H9 (cell line): ENCODE data around the gene LHFPL5. TPM values are rescaled to one million over a fixed set of nuclear protein-coding genes. Genes with fewer than 3 reads are reported as not detected.

Experiments
- DNase-seq: peaks from one replicate; pipeline ENCODE4 v3.0.0-alpha.2; 2017
- H2AFZ ChIP-seq: one replicate; pipeline ENCODE4 v1.6.1; 2013; ENCODE audit warnings: mild to moderate bottlenecking, low read length, control low read depth, moderate library complexity
- H2AK5ac ChIP-seq: 2 replicates; pipeline ENCODE4 v1.6.1; 2013; ENCODE audit warnings: low read length, control low read depth, mixed read lengths; ENCODE audit not compliant: insufficient read length
- H2BK120ac ChIP-seq: one replicate; pipeline ENCODE4 v1.6.1; 2013; ENCODE audit warnings: low read depth, mild to moderate bottlenecking, low read length, control low read depth, inconsistent platforms; ENCODE audit not compliant: poor library complexity, severe bottlenecking
- H2BK12ac ChIP-seq: 2 replicates; pipeline ENCODE4 v1.6.1; 2013; ENCODE audit warnings: low read length, control low read depth, mixed read lengths, low read depth; ENCODE audit not compliant: insufficient read length
- H2BK15ac ChIP-seq: 2 replicates; pipeline ENCODE4 v1.6.1; 2013; ENCODE audit warnings: low read depth, low read length, control low read depth
- H2BK20ac ChIP-seq: one replicate; pipeline ENCODE4 v1.6.1; 2013; ENCODE audit warnings: low read depth, mild to moderate bottlenecking, low read length, control low read depth, inconsistent platforms; ENCODE audit not compliant: poor library complexity, severe bottlenecking
- H2BK5ac ChIP-seq: 2 replicates; pipeline ENCODE4 v1.6.1; 2013; ENCODE audit warnings: low read length, control low read depth, mixed read lengths; ENCODE audit not compliant: insufficient read length
- H3K14ac ChIP-seq: 2 replicates; pipeline ENCODE4 v1.6.1; 2013; ENCODE audit warnings: low read length, control low read depth; ENCODE audit not compliant: insufficient read depth
- H3K18ac ChIP-seq: 2 replicates; pipeline ENCODE4 v1.6.1; 2013; ENCODE audit warnings: low read depth, mild to moderate bottlenecking, mixed read lengths, low read length, control low read depth; ENCODE audit not compliant: insufficient read length
- H3K23ac ChIP-seq: 2 replicates; pipeline ENCODE4 v1.6.1; 2013; ENCODE audit warnings: low read length, control low read depth, mixed read lengths, low read depth; ENCODE audit not compliant: insufficient read length
- H3K23me2 ChIP-seq: 2 replicates; pipeline ENCODE4 v1.6.1; 2013; ENCODE audit warnings: low read depth, mild to moderate bottlenecking, mixed read lengths, low read length, control low read depth; ENCODE audit not compliant: insufficient read length, poor library complexity, severe bottlenecking
- H3K27ac ChIP-seq: 2 replicates; pipeline ENCODE4 v1.5.1; 2013; ENCODE audit warnings: low read length, control low read depth, mixed read lengths, low read depth; ENCODE audit not compliant: insufficient read length
- H3K27me3 ChIP-seq: 2 replicates; pipeline ENCODE4 v1.6.1; 2013; ENCODE audit warnings: low read length, control low read depth, inconsistent platforms; ENCODE audit not compliant: insufficient read depth
- H3K4ac ChIP-seq: 2 replicates; pipeline ENCODE4 v1.6.1; 2013; ENCODE audit warnings: low read depth, mild to moderate bottlenecking, control low read depth, inconsistent platforms, low read length, moderate library complexity
- H3K4me1 ChIP-seq: 2 replicates; pipeline ENCODE4 v1.6.1; 2013; ENCODE audit warnings: low read length, control low read depth, inconsistent platforms; ENCODE audit not compliant: insufficient read depth
- H3K4me2 ChIP-seq: 2 replicates; pipeline ENCODE4 v1.6.1; 2013; ENCODE audit warnings: low read length, control low read depth, mixed read lengths; ENCODE audit not compliant: insufficient read length, insufficient read depth
- H3K56ac ChIP-seq: 2 replicates; pipeline ENCODE4 v1.6.1; 2013; ENCODE audit warnings: low read depth, mild to moderate bottlenecking, mixed read lengths, low read length, control low read depth; ENCODE audit not compliant: insufficient read length
- H3K79me1 ChIP-seq: 2 replicates; pipeline ENCODE4 v1.6.1; 2013; ENCODE audit warnings: low read depth, mild to moderate bottlenecking, moderate library complexity, low read length, control low read depth, inconsistent platforms; ENCODE audit not compliant: insufficient read depth, poor library complexity, severe bottlenecking
- H3K79me2 ChIP-seq: 2 replicates; pipeline ENCODE4 v1.6.1; 2013; ENCODE audit warnings: low read length, control low read depth, inconsistent platforms; ENCODE audit not compliant: insufficient read depth
- H3K9ac ChIP-seq: 2 replicates; pipeline ENCODE4 v1.6.1; 2013; ENCODE audit warnings: low read length, control low read depth, mixed read lengths; ENCODE audit not compliant: insufficient read length; ENCODE audit errors: extremely low read depth
- H3K9me3 ChIP-seq: one replicate; pipeline ENCODE4 v1.6.1; 2013; ENCODE audit warnings: low read depth, low read length, inconsistent platforms; ENCODE audit not compliant: control insufficient read depth
- H3T11ph ChIP-seq: one replicate; pipeline ENCODE4 v1.6.1; 2013; ENCODE audit warnings: mild to moderate bottlenecking, low read length, control low read depth, inconsistent platforms
- H4K20me1 ChIP-seq: one replicate; pipeline ENCODE4 v1.6.1; 2013; ENCODE audit not compliant: control insufficient read depth, insufficient read length, insufficient read depth
- H4K5ac ChIP-seq: 2 replicates; pipeline ENCODE4 v1.6.1; 2013; ENCODE audit warnings: low read depth, mild to moderate bottlenecking, mixed read lengths, low read length, control low read depth; ENCODE audit not compliant: insufficient read length
- H4K8ac ChIP-seq: replicated peaks from 2 replicates; pipeline ENCODE4 v1.6.1; 2013; ENCODE audit warnings: low read length, control low read depth, mixed read lengths, low read depth; ENCODE audit not compliant: insufficient read length
- H4K91ac ChIP-seq: 2 replicates; pipeline ENCODE4 v1.6.1; 2013; ENCODE audit warnings: low read depth, mild to moderate bottlenecking, moderate library complexity, mixed read lengths, low read length, control low read depth; ENCODE audit not compliant: insufficient read length
- H3K27ac Mint-ChIP-seq, 3 experiments: 2 replicates in 2 of 3; 3 replicates in 1 of 3; pipeline ENCODE4 v1.8.0; 2020 to 2021; ENCODE audit warnings: mixed read lengths in 3 of 3, mild to moderate bottlenecking in 1 of 3, moderate library complexity in 1 of 3
- H3K27me3 Mint-ChIP-seq: 2 replicates; pipeline ENCODE4 v1.8.0; 2021; ENCODE audit warnings: low read depth, mild to moderate bottlenecking, moderate library complexity, mixed read lengths
- H3K36me3 Mint-ChIP-seq, 3 experiments: 2 replicates in 2 of 3; 3 replicates in 1 of 3; pipeline ENCODE4 v1.8.0; 2020 to 2021; ENCODE audit warnings: low read depth in 3 of 3, mixed read lengths in 3 of 3; ENCODE audit not compliant: insufficient read depth in 1 of 3
- H3K4me1 Mint-ChIP-seq, 2 experiments: 2 replicates each; pipeline ENCODE4 v1.8.0; 2020; ENCODE audit warnings: mixed read lengths in 2 of 2
- H3K4me3 Mint-ChIP-seq, 2 experiments: 2 replicates in 1 of 2; 3 replicates in 1 of 2; pipeline ENCODE4 v1.8.0; 2020 to 2021; ENCODE audit warnings: mild to moderate bottlenecking in 2 of 2, mixed read lengths in 2 of 2, moderate library complexity in 1 of 2
- H3K9me3 Mint-ChIP-seq, 2 experiments: 2 replicates in 1 of 2; 3 replicates in 1 of 2; pipeline ENCODE4 v1.8.0; 2020; ENCODE audit warnings: mild to moderate bottlenecking in 2 of 2, mixed read lengths in 2 of 2, moderate library complexity in 1 of 2
- CTCF ChIP-seq: fragments of 200-600 bp; sonication (generic); conservative IDR thresholded peaks from 3 replicates; pipeline ENCODE4 v1.8.0; 2021; ENCODE audit warnings: antibody characterized with exemption, mild to moderate bottlenecking
- WGBS: extraction: QIAGEN DNeasy Blood & Tissue Kit; methylation state at CpG from one replicate; pipeline ENCODE4 v1.1.7; 2013; ENCODE audit warnings: missing lambda C conversion rate, low lambda C conversion rate, mixed read lengths; ENCODE audit not compliant: insufficient read length; ENCODE audit errors: extremely low coverage; 5-methylcytosine and 5-hydroxymethylcytosine counted together
- total RNA-seq: library from RNA; stranded (reverse); gene quantifications from 2 replicates; pipeline ENCODE4 v1.2.1, GENCODE V29; 2021

Gene LHFPL5
- total RNA-seq, 1 experiment from 2014 or later = not detected

GRCh38 chr6:35833536-35833935 is 28.4 kb downstream of the LHFPL5 start:
- H2AFZ ChIP-seq = no peak overlapping the region
- H3K9me3 ChIP-seq = no peaks in the 10 kb centered on the region
- H3K9ac ChIP-seq = no peak overlapping the region
- H3K79me2 ChIP-seq = no peaks in the 10 kb centered on the region
- Mint-ChIP-seq H3K4me1 (no peaks in the 10 kb centered on the region), H3K27ac (peak overlapping the region in 1 of 3 experiments; percentile 68; a peak in 1 of 7 replicates), H3K27me3 (no peaks in the 10 kb centered on the region), H3K36me3 (peaks cover 11 to 50% (median 41%) of the 10 kb centered on the region in 3 experiments; a peak in 6 of 7 replicates), H3K9me3 (no peaks in the 10 kb centered on the region; a peak in 2 of 5 replicates), H3K4me3 (no peak overlapping the region)
- no peak overlapping the region for H3K14ac ChIP-seq
- TF ChIP-seq CTCF = no peak
- no peak overlapping the region for H2BK120ac ChIP-seq
- no peaks in the 10 kb centered on the region for H4K20me1 ChIP-seq
- no peak overlapping the region for H3T11ph ChIP-seq
- no peak overlapping the region for H2BK12ac ChIP-seq
- no peaks in the 10 kb centered on the region for H3K79me1 ChIP-seq
- H4K91ac ChIP-seq = no peak overlapping the region
- no peak overlapping the region for H3K23ac ChIP-seq
- H3K27me3 ChIP-seq = no peaks in the 10 kb centered on the region
- H3K4me2 ChIP-seq = no peak overlapping the region
- no peak for DNase-seq
- H3K23me2 ChIP-seq = no peaks in the 10 kb centered on the region
- H2BK5ac ChIP-seq = no peak overlapping the region
- no peak overlapping the region for H3K4ac ChIP-seq
- no peak overlapping the region for H2AK5ac ChIP-seq
- H3K4me1 ChIP-seq = no peaks in the 10 kb centered on the region
- no peak overlapping the region for H4K8ac ChIP-seq
- WGBS = no CpG with 5 or more reads among the region's 7 CpGs
- H3K18ac ChIP-seq = no peak overlapping the region
- H3K27ac ChIP-seq = no peak overlapping the region
- no peak overlapping the region for H4K5ac ChIP-seq
- no peak overlapping the region for H2BK15ac ChIP-seq
- H2BK20ac ChIP-seq = no peak overlapping the region
- H3K56ac ChIP-seq = no peak overlapping the region
